C1 segment of cervical spinal cord (tissue), 14 donors: ENCODE measurements around the gene RASEF.
"Not testable (repeated sequence)": the region's sequence is repeated elsewhere in the genome, so short reads cannot be mapped to it uniquely, and the experiment has no call there.

Experiments used
- DNase-seq, 14 donors: peaks; one replicate each; lab custom pipeline; 2025; lab: John Stamatoyannopoulos, UW

Gene RASEF

DNA sequence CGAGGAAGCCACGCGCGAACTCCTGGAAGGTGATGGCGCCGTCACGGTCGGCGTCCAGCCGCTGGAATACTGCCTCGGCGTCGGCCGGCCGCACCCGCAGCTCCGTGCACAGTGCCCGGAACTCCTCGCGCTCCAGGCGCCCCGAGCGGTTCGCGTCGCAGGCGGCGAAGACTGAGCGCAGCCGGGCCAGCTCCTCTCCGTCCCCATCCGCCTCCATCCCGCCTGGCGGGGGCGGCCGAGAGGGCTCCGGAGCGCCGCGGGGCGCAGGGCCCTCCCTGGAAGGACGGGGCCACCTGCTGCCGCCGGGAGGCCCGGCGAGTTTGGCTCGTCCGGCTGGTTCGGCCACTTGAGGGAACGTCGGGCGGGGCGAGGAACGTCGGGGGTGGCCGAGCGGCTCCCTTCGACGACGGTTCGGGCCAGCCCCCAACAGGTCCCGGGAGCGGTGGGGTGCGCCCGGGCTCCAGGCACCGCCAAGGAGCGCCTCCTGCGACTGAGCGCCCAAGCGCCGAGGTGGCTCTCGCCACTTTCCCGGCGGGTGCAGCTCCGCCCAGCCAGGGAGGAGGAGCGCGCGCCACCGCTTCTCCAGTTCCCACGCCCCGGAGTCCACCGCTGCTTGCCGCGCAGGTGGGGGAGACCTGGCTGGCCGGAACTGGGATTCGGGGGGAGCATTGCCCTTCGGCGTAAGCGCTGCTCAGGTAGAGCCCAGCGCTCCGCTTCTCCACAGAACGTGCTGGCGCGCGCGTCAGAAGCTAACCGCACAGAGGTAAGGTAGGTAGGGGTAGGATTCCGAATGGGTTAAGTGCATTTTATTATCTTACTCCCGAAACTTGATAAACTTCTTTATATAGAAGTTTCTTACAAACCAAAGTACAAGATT is at the start of gene RASEF:
Gene RASEF (minus strand): TSS at position 492 of the 877 bp plus-strand sequence. CDS start 275 bp downstream, at position 217.
- no peak for DNase-seq

DNA sequence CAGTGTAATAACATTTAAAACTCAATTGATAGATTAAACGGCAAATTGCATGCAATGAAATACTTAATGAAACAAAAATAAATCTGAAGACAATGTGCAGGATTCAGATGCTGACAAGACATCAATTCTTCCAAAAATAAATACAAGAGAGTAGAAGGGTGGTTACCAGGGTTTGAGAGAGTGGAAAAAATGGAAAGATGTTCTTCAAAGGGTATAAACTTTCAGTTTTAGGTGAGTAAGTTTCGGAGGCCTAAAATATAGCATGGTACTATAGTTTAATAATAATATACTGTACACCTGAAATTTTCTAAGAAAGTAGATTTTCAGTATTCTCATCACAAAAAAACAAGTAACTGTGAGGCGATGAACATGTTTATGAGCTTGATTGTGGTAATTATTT is 48.2 kb upstream of the RASEF start:
- DNase-seq, result no peak

- DNase-seq, result no peak
Observed at GRCh38 chr9:83109296-83109695, 46.4 kb upstream of the RASEF start.

GRCh38 chr9:83108208-83108607 is 45.3 kb upstream of the RASEF start:
- no peak for DNase-seq

GRCh38 chr9:83106772-83107171 is 43.8 kb upstream of the RASEF start:
- DNase-seq, result no peak

DNA sequence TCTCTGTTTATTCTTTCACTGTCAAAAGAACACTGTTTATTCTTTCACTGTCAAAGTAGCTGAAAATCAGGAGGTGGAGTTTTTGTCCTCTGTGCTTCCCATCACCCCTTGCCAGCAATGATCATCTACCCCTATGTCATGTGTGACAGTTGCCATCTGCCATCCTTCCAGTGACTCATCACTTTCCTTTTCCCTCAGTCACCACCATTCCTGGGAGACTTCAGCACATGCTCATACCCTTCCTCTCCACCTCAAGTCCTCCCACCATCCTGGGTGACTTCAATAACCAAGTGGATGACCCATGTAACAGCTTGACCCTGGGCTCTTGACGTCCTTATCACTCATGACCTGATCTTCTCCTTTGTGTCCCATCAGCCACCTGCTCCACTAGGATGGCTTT is 43.3 kb upstream of the RASEF start:
- DNase-seq, result no peak

DNA sequence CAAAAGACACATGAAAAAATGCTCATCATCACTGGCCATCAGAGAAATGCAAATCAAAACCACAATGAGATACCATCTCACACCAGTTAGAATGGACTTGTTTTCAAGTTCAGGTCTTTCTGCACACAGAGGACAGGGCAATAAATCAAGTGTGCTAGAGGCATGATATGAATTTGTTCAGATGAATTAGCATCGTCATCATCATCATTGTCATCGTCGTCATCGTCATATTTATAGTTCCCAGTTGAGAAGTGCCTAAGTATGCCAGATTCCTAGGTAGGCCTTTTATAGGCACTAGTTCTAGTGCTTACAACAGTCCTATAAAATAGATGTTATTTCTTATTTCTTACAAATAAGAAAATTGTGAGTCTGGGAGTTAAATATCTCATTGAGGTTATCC is 34.7 kb upstream of the RASEF start:
- DNase-seq, result no peak

GRCh38 chr9:83093311-83093710 is 30.4 kb upstream of the RASEF start:
- not testable (repeated sequence) for DNase-seq

DNA sequence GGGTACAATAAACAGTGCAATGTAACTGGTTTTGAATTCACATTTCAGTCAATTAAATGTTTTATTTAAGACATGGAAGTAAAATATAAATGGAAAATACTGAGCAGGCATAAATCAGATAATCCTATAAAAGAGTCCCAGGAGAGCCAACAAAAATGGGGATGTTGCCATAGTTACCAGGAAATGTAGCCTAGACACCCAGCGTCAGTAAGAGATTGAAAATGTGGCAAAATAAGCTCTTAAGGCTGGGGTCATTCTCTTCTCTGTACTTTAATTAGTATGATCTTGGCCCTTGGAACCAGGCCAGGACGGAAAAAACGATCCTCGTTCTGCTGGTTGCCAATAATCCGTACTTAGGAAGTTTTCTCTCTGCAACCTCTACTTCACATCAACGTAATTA is 18.9 kb upstream of the RASEF start:
- DNase-seq, result no peak

DNA sequence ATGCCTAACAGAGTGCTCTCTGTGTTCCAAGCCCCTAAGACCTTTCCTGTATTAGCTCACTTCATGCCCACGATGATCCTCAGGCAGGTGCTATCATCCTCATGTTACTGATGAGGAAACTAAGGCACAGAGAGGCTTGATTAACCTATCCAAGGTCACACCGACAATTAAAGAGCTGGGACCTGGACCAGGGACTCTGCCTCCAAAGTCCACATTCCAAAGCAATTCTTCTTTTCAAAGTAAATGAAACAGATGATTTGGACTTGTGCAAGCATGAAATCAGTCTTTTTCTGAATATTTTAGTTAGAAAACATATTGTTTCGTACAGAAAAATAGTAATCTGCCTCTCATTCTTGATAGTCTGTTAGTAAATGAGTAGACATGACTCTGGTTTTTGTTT is 18.1 kb upstream of the RASEF start:
- DNase-seq, result no peak

DNA sequence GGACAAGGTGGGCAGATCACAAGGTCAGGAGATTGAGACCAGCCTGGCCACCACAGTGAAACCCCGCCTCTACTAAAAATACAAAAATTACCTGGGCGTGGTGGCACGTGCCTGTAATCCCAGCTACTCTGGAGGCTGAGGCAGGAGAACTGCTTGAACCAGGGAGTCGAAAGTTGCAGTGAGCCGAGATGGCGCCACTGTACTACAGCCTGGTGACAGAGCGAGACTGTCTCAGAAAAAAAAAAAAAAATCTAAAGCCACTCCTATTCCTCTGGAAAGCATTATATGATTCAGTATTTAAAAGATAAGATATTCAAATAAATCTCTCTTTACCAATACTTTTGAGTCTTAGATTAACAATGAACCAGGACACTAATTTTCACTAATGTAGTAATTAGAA is 13.0 kb upstream of the RASEF start:
- not testable (repeated sequence) for DNase-seq

GRCh38 chr9:83072498-83072897 is 9.6 kb upstream of the RASEF start:
- not testable (repeated sequence) for DNase-seq

GRCh38 chr9:83071626-83072025 is 8.7 kb upstream of the RASEF start:
- no peak for DNase-seq

DNA sequence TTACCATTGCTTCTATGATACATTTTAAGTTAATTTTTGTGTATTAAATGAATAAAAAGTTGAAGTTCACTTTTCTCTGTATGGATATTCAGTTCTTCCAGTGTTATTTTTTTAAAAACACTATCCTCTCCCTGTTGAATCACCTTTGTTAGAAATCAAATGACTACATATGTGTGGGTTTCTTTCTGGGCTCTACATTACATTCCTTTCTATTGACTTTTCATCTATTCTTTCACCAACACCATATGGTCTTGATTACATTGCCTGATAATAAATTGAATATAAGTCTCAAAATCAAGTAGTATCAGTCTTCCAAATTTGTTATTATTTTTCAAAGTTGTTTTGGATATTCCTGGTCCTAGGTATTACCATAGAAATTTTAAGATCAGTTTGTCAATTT is 7.3 kb upstream of the RASEF start:
- DNase-seq, result no peak

DNA sequence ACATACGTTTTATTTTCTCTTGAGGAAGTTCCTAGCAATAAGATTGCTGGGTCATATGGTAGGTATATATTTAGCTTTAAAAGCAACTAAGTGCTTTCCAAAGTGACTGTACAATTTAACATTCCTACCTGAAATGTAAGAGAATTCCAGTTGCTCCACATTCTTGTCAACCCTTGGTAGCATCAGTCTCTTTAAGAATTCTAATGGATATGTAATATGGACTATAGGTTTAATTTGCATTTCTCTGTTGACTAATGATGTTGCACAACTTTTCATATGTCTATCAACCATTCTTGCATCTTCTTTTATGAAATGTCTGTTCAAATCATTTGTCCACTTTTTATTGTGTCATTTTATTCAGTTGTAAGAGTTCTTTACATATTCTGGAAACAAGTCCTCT is 6.7 kb upstream of the RASEF start:
- DNase-seq, result no peak

GRCh38 chr9:83068414-83068813 is 5.5 kb upstream of the RASEF start:
- no peak for DNase-seq

GRCh38 chr9:83067579-83067978 is 4.6 kb upstream of the RASEF start:
- no peak for DNase-seq

- DNase-seq, result no peak
Observed at GRCh38 chr9:83066771-83067170, 3.8 kb upstream of the RASEF start.

GRCh38 chr9:83065233-83065632 is 2.3 kb upstream of the RASEF start:
- no peak for DNase-seq

- no peak for DNase-seq
Observed at GRCh38 chr9:83061990-83062650, 822 bp downstream of the RASEF start.

GRCh38 chr9:83061036-83061435 is 1.9 kb downstream of the RASEF start:
- DNase-seq, result no peak

DNA sequence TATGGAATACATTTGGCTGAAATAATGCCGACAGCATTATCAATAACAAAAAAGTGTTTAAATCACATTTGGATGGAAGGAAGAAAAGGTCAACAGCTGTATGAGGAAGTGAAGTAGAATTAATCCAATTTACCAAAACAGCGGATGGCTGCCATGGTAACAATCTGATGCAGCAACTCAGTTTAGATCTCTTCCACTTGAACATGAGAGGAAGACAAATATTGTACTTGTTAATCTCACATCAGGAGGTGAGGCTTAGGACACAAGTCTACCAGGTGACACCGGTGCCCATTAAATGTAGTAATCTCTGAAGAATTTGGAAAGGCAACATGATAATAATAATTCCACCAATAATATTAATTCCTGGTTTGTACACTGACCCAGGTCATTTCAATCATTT is 2.4 kb downstream of the RASEF start:
- DNase-seq, result no peak

- DNase-seq, result no peak
Observed at GRCh38 chr9:83059417-83059816, 3.5 kb downstream of the RASEF start.
